Activated naive CD4-positive, alpha-beta T cell treated with anti-CD3 and anti-CD28 coated beads, Interleukin-2, amount 10 ng/mL, durations not matched to agents 7 days and 5 days (primary cell): ENCODE results near the gene MT1A.
"Not testable (repeated sequence)": the region's sequence is repeated elsewhere in the genome, so short reads cannot be mapped to it uniquely, and the experiment has no call there.

ENCODE experiments used
- CTCF ChIA-PET: fragments of 350-600 bp; sonication (Branson Sonifier 250); formaldehyde crosslinking; loops from one replicate; lab custom pipeline; 2021; ENCODE audit warnings: antibody characterized with exemption; lab: Charles Lee
- DNase-seq: peaks from one replicate; pipeline ENCODE4 v3.0.0-alpha.2; 2020
- H3K27ac Mint-ChIP-seq: one replicate; pipeline ENCODE4 v1.8.0; 2021; ENCODE audit warnings: mild to moderate bottlenecking, moderate library complexity, mixed read lengths
- H3K27me3 Mint-ChIP-seq: one replicate; pipeline ENCODE4 v1.8.0; 2021; ENCODE audit warnings: mild to moderate bottlenecking, mixed read lengths
- H3K36me3 Mint-ChIP-seq: one replicate; pipeline ENCODE4 v1.8.0; 2021; ENCODE audit warnings: mixed read lengths
- H3K4me1 Mint-ChIP-seq: one replicate; pipeline ENCODE4 v1.8.0; 2021; ENCODE audit warnings: mixed read lengths
- H3K4me3 Mint-ChIP-seq: one replicate; pipeline ENCODE4 v1.8.0; 2021; ENCODE audit warnings: mild to moderate bottlenecking, moderate library complexity, mixed read lengths
- H3K9me3 Mint-ChIP-seq: one replicate; pipeline ENCODE4 v1.8.0; 2021; ENCODE audit warnings: mixed read lengths

Gene MT1A

DNA sequence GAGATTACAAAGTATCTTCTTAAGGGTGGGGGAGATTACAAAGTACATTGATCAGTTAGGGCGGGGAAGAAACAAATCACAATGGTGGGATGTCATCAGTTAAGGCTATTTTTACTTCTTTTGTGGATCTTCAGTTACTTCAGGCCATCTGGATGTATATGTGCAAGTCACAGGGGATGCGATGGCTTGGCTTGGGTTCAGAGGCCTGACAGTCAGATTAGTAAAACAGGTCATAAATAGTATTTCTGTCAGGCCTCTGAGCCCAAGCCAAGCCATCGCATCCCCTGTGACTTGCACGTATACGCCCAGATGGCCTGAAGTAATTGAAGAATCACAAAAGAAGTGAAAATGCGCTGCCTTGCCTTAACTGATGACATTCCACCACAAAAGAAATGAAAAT lies 36.1 kb downstream of the MT1A start:
- H3K36me3 Mint-ChIP-seq, H3K4me3 Mint-ChIP-seq, H3K9me3 Mint-ChIP-seq, H3K27ac Mint-ChIP-seq, DNase-seq: not testable (repeated sequence)
- H3K27me3 Mint-ChIP-seq: peaks cover 71% of the 10 kb centered on the region
- peaks cover 39% of the 10 kb centered on the region for H3K4me1 Mint-ChIP-seq
- CTCF ChIA-PET: interaction anchor here (1.2 to 3.1 kb wide), 4 partner anchors 8 to 98 kb away, joined by 4 to 31 read pairs (median 4); partner anchors contain the start of gene MT1X

- CTCF ChIA-PET: interaction anchor here (0.7 to 2.8 kb wide), 5 partner anchors 14 to 114 kb away, joined by 3 to 20 read pairs (median 3); no protein-coding TSS in a partner anchor
- Mint-ChIP-seq H3K4me1 (peaks cover 33% of the 10 kb centered on the region), H3K27ac (peak overlapping the region; percentile 42), H3K27me3 (peaks cover 60% of the 10 kb centered on the region), H3K4me3 (peak overlapping the region; percentile 66), H3K36me3 (peaks cover 1% of the 10 kb centered on the region), H3K9me3 (no peaks in the 10 kb centered on the region)
- peak; percentile 78 for DNase-seq
Observed at GRCh38 chr16:56675685-56676210, 37.3 kb downstream of the MT1A start.

DNA sequence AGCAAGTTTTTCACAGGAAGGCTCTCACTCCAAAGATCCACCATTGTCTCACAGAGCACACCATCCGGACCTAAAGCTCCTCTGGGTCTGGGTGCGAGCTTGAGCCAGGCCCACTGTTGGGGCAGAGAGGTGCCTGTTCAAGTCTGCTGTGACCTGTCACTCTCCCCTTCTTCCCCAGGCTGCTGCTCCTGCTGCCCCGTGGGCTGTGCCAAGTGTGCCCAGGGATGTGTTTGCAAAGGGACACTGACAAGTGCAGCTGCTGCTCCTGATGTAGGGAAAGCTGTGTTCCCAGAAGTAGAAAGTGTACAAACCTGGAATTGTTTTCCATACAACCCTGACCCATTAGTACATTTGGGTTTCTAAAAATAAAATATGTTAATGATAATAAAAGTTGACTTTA lies 39.0 kb downstream of the MT1A start:
- H3K4me1 Mint-ChIP-seq: peaks cover 44% of the 10 kb centered on the region
- H3K36me3 Mint-ChIP-seq: peaks cover 1% of the 10 kb centered on the region
- H3K27me3 Mint-ChIP-seq: peaks cover 42% of the 10 kb centered on the region
- DNase-seq: no peak
- CTCF ChIA-PET: interaction anchor here (0.7 to 2.8 kb wide), 5 partner anchors 9 to 474 kb away, joined by 3 to 20 read pairs (median 3); no protein-coding TSS in a partner anchor
- no peak overlapping the region for H3K4me3 Mint-ChIP-seq
- H3K27ac Mint-ChIP-seq: no peak overlapping the region
- no peaks in the 10 kb centered on the region for H3K9me3 Mint-ChIP-seq

- Mint-ChIP-seq H3K9me3 (no peaks in the 10 kb centered on the region), H3K27ac (no peak overlapping the region), H3K36me3 (peaks cover 6% of the 10 kb centered on the region), H3K4me3 (no peak overlapping the region), H3K4me1 (peaks cover 53% of the 10 kb centered on the region), H3K27me3 (peaks cover 30% of the 10 kb centered on the region)
- no peak for DNase-seq
- CTCF ChIA-PET: interaction anchor here (0.9 to 1.5 kb wide), 3 partner anchors 9 to 103 kb away, joined by 3 to 6 read pairs (median 4); partner anchors contain the start of gene MT1H
Observed at GRCh38 chr16:56679078-56679730, 40.7 kb downstream of the MT1A start.

DNA sequence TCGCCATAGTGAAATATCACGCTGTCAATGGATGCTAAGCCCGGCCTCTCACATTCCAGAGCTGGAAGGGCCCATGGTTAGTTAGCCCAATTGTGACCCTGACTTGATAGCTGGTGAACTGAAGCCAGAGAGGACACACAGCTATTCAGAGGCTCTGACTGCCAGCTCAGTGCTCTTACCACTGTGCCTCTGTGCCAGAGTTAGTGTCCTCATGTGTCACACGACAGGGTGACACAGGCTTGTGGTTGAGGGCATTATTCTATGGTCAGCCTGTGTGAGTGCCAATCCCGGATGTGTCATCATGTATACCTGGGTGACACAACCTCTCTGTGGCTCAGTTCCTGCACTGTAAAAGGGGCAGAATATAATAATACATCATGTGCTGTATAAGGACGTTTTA lies 41.4 kb downstream of the MT1A start:
- H3K9me3 Mint-ChIP-seq: no peaks in the 10 kb centered on the region
- H3K4me1 Mint-ChIP-seq: peaks cover 51% of the 10 kb centered on the region
- no peak overlapping the region for H3K27ac Mint-ChIP-seq
- no peak overlapping the region for H3K4me3 Mint-ChIP-seq
- no peak for DNase-seq
- H3K36me3 Mint-ChIP-seq: peaks cover 11% of the 10 kb centered on the region
- H3K27me3 Mint-ChIP-seq: peaks cover 28% of the 10 kb centered on the region
- CTCF ChIA-PET: interaction anchor here (0.9 to 1.5 kb wide), 3 partner anchors 10 to 104 kb away, joined by 3 to 6 read pairs (median 4); partner anchors contain the start of gene MT1H

DNA sequence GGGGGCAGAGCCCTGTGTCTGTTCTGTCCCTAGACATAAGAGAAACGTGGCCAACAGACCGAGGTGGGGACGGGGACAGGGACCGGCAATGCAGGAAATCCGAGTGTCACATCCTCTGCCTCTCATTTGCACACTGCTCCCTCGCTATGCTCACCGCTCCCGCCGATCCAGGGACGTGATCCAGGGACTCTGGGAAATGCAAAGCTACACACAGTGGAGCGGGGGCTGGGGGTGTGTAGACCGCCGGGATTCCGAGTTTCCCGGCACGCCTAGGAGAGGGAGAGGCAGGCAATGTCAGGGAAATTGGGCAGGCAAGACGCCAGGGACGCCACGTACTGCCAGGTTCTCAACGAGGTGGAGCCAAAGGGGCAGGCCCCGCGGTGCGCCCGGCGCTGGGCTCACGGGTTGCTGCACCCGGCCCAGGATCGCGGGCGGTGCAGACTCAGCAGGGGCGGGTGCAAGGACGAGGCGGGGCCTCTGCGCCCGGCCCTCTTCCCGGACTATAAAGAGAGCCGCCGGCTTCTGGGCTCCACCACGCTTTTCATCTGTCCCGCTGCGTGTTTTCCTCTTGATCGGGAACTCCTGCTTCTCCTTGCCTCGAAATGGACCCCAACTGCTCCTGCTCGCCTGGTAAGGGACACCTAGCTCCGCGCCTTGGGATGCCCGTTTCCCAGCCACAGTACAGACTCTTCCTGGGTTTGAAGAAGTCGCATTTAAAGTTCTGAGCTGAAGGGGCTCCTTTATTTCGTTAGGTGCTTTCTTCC lies 43.7 kb downstream of the MT1A start, which contains the start of gene MT1X:
TSS of gene MT1X (plus strand) at position 532 of the 764 bp plus-strand sequence. CDS start at position 603, 71 bp downstream.
- Mint-ChIP-seq H3K9me3 (peaks cover 3% of the 10 kb centered on the region), H3K27me3 (peaks cover 5% of the 10 kb centered on the region), H3K27ac (peak within 1 kb of the TSS; percentile 97), H3K36me3 (peaks cover 14% of the 10 kb centered on the region), H3K4me3 (peak within 1 kb of the TSS; percentile 94), H3K4me1 (peaks cover 29% of the 10 kb centered on the region)
- peak; percentile 95 for DNase-seq
- CTCF ChIA-PET: interaction anchor here (0.9 to 1.8 kb wide), 5 partner anchors 8 to 113 kb away, joined by 3 to 7 read pairs (median 4); no protein-coding TSS in a partner anchor

DNA sequence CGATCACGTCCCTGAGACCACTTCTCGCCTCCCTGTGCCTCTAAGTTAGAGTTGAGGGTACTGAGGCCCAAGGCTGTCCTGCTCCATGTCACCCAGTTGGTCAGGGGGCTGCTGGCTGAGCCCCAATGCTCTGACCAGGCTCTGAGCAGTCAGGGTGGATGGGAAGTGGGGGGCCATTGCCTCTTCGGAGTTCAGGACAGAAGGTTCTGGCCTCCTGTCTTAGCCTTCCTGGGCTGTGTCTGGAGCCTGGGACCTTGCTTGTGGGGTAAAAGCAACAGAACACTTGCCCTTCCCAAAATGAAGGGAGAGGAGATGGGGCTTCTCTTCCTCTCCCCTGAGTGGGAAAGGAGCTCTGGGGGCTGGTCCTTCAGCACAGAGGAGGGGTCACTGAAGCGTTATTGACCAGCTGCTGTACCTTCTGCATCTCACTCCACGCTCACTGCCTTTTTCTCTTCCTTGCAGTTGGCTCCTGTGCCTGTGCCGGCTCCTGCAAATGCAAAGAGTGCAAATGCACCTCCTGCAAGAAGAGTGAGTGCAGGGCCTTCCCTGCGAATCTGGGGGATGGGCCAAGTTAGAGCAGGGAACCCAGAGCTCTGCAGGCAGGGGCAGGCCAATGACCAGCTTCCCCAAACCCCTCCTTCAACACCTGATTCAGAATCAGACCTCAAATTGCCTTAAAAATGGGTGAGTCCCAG lies 44.4 kb downstream of the MT1A start:
- Mint-ChIP-seq H3K9me3 (peaks cover 3% of the 10 kb centered on the region), H3K27ac (peak overlapping the region; percentile 97), H3K4me1 (peaks cover 29% of the 10 kb centered on the region), H3K27me3 (no peaks in the 10 kb centered on the region), H3K36me3 (peaks cover 14% of the 10 kb centered on the region), H3K4me3 (peak overlapping the region; percentile 94)
- peak; percentile 32 for DNase-seq
- CTCF ChIA-PET: interaction anchor here (0.9 to 1.8 kb wide), 6 partner anchors 9 to 112 kb away, joined by 3 to 7 read pairs (median 4); no protein-coding TSS in a partner anchor

GRCh38 chr16:56683424-56684172 lies 45.1 kb downstream of the MT1A start:
- peak overlapping the region; percentile 94 for H3K4me3 Mint-ChIP-seq
- peaks cover 3% of the 10 kb centered on the region for H3K9me3 Mint-ChIP-seq
- CTCF ChIA-PET: interaction anchor here (0.9 to 1.8 kb wide), 6 partner anchors 10 to 107 kb away, joined by 3 to 7 read pairs (median 4); no protein-coding TSS in a partner anchor
- H3K27ac Mint-ChIP-seq: peak overlapping the region; percentile 58
- H3K4me1 Mint-ChIP-seq: peaks cover 29% of the 10 kb centered on the region
- DNase-seq: no peak
- H3K36me3 Mint-ChIP-seq: peaks cover 14% of the 10 kb centered on the region
- H3K27me3 Mint-ChIP-seq: peaks cover 2% of the 10 kb centered on the region

- Mint-ChIP-seq H3K27ac (no peak overlapping the region), H3K27me3 (peaks cover 10% of the 10 kb centered on the region), H3K9me3 (peaks cover 3% of the 10 kb centered on the region), H3K4me1 (peaks cover 29% of the 10 kb centered on the region), H3K36me3 (peaks cover 14% of the 10 kb centered on the region), H3K4me3 (peak overlapping the region; percentile 94)
- CTCF ChIA-PET: interaction anchor here (1.0 to 2.0 kb wide), 3 partner anchors 11 to 84 kb away, joined by 3 to 5 read pairs (median 4); no protein-coding TSS in a partner anchor
- DNase-seq: no peak
Observed at GRCh38 chr16:56684256-56684925, 45.9 kb downstream of the MT1A start.

DNA sequence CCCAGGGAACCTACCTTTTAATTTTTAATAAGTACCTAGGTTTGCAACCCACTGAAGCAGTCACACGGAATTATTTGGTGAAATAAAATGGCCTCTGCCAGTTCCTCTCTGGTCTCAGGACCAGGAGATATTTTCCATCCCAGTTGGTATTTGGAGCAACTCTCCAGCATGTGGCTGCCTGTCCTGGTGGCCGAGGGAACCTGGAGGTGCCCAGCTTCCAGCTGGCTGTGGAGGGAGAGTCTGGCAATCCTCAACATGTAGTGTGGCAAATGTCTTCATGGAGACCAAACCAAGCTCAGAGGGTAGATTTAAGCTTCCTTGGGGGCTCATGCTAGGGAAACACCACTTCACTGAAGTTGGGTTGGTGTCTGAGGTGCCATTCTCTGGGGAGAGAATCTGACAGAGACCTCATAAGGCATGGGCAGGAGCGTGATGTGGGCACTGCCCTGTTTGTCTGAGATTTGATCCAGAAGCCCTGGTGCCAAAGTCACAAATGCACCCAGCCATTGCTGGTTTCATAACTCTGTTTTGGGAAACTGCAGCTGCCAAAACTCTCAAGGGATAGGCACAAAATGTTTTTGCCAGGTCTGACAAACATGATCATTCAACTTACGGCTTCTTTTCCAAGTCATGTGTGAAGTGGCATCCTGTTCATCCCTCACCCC lies 46.6 kb downstream of the MT1A start:
- peaks cover 17% of the 10 kb centered on the region for H3K27me3 Mint-ChIP-seq
- H3K27ac Mint-ChIP-seq: no peak overlapping the region
- CTCF ChIA-PET: interaction anchor here (1.0 to 2.0 kb wide), 3 partner anchors 11 to 85 kb away, joined by 3 to 5 read pairs (median 4); no protein-coding TSS in a partner anchor
- peaks cover 29% of the 10 kb centered on the region for H3K4me1 Mint-ChIP-seq
- peaks cover 3% of the 10 kb centered on the region for H3K9me3 Mint-ChIP-seq
- no peak for DNase-seq
- peaks cover 14% of the 10 kb centered on the region for H3K36me3 Mint-ChIP-seq
- no peak overlapping the region for H3K4me3 Mint-ChIP-seq

GRCh38 chr16:56686758-56687157 lies 48.3 kb downstream of the MT1A start:
- H3K9me3 Mint-ChIP-seq: peaks cover 3% of the 10 kb centered on the region
- H3K27ac Mint-ChIP-seq: no peak overlapping the region
- peaks cover 14% of the 10 kb centered on the region for H3K36me3 Mint-ChIP-seq
- no peak overlapping the region for H3K4me3 Mint-ChIP-seq
- H3K27me3 Mint-ChIP-seq: peaks cover 31% of the 10 kb centered on the region
- no peak for DNase-seq
- CTCF ChIA-PET: no interaction called here
- peaks cover 17% of the 10 kb centered on the region for H3K4me1 Mint-ChIP-seq

DNA sequence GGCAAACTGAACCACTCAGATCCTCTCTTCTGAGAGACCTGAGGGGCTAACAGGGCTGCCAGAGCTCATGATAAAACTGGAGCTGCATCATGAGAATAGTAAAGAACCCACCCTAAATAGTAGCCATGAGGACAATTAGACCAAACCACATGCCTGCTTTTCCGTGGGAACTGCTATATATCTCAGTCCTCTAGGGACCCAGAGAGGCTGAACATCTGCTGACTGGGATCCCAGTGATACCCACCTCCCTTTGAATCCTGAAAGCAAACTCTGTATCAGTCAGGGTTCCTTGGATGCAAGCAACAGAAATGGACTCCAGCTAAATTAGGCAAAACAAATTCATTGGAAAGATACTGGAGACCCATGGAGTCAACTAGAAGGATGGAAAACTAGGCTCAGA lies 50.3 kb downstream of the MT1A start:
- Mint-ChIP-seq H3K4me1 (peaks cover 6% of the 10 kb centered on the region), H3K9me3 (peaks cover 3% of the 10 kb centered on the region), H3K27me3 (peaks cover 33% of the 10 kb centered on the region), H3K27ac (no peak overlapping the region), H3K4me3 (no peak overlapping the region), H3K36me3 (peaks cover 12% of the 10 kb centered on the region)
- CTCF ChIA-PET: interaction anchor here (1.9 kb wide), 1 partner anchor 13 kb away, joined by 5 read pairs; no protein-coding TSS in a partner anchor
- no peak for DNase-seq
